ENCODE measurements around the gene ARIH2.

Gene ARIH2

GRCh38 chr3:49020330-49021212 is 101.9 kb downstream of the ARIH2 start:
- TF ChIP-seq EP300 (IDR thresholded peaks at IDR 0.05; ENCODE audit: borderline replicate concordance) (no peak), CREB1 (IDR thresholded peaks at IDR 0.05; ENCODE audit: low read depth) (no peak), CEBPB (IDR thresholded peaks at IDR 0.05) (no peak), TEAD4 (IDR thresholded peaks at IDR 0.05) (no peak), YY1 (IDR thresholded peaks at IDR 0.05; ENCODE audit: low read depth) (no peak), TCF12 (IDR thresholded peaks at IDR 0.05; ENCODE audit: low read depth) (no peak), MAX (IDR thresholded peaks at IDR 0.05) (no peak), FOXM1 (IDR thresholded peaks at IDR 0.05; ENCODE audit: borderline replicate concordance, low read depth) (no peak), ZBTB7A (IDR thresholded peaks at IDR 0.05; ENCODE audit: low read depth) (no peak; the same call in 1 of the 2 replicates), REST (IDR thresholded peaks at IDR 0.05; ENCODE audit: low read depth) (no peak), NFIC (IDR thresholded peaks at IDR 0.05) (no peak; the same call in 1 of the 2 replicates)

- no peak; the same call in 1 of the 2 replicates for TF ChIP-seq ZBTB7A (IDR thresholded peaks at IDR 0.05; ENCODE audit: low read depth)
- TF ChIP-seq NFIC (IDR thresholded peaks at IDR 0.05): peak; percentile 28; the same call in 1 of the 2 replicates
- TF ChIP-seq REST (IDR thresholded peaks at IDR 0.05; ENCODE audit: low read depth): no peak
- peak; percentile 67 for TF ChIP-seq YY1 (IDR thresholded peaks at IDR 0.05; ENCODE audit: low read depth)
- TF ChIP-seq TAF1 (IDR thresholded peaks at IDR 0.05; ENCODE audit: low read depth): peak; percentile 85; the same call in 1 of the 2 replicates
- no peak for TF ChIP-seq EP300 (IDR thresholded peaks at IDR 0.05; ENCODE audit: borderline replicate concordance)
- no peak for TF ChIP-seq CEBPB (IDR thresholded peaks at IDR 0.05)
- TF ChIP-seq TEAD4 (IDR thresholded peaks at IDR 0.05): no peak; the same call in 1 of the 2 replicates
- TF ChIP-seq CREB1 (IDR thresholded peaks at IDR 0.05; ENCODE audit: low read depth): peak; percentile 61
- no peak for TF ChIP-seq RAD21 (IDR thresholded peaks at IDR 0.05; ENCODE audit: low read depth)
- no peak; the same call in 1 of the 2 replicates for TF ChIP-seq FOXM1 (IDR thresholded peaks at IDR 0.05; ENCODE audit: borderline replicate concordance, low read depth)
- no peak for TF ChIP-seq TCF12 (IDR thresholded peaks at IDR 0.05; ENCODE audit: low read depth)
- TF ChIP-seq MAX (IDR thresholded peaks at IDR 0.05): no peak; the same call in none of the 2 replicates
- TF ChIP-seq EGR1 (IDR thresholded peaks at IDR 0.05): peak; percentile 63
- TF ChIP-seq USF1 (IDR thresholded peaks at IDR 0.05): peak; percentile 6; the same call in 1 of the 2 replicates
Observed at GRCh38 chr3:49021213-49021812, 102.7 kb downstream of the ARIH2 start.

GRCh38 chr3:49021813-49022687 is 103.4 kb downstream of the ARIH2 start, which contains the start of gene NDUFAF3:
TSS of gene NDUFAF3 (plus strand) at chr3:49022121. CDS start at chr3:49022145, 24 bp downstream.
- peak; percentile 90 for TF ChIP-seq YY1 (IDR thresholded peaks at IDR 0.05; ENCODE audit: low read depth)
- peak; percentile 82 for TF ChIP-seq TAF1 (IDR thresholded peaks at IDR 0.05; ENCODE audit: low read depth)
- TF ChIP-seq RAD21 (IDR thresholded peaks at IDR 0.05; ENCODE audit: low read depth): no peak
- peak; percentile 70 for TF ChIP-seq MAX (IDR thresholded peaks at IDR 0.05)
- TF ChIP-seq CREB1 (IDR thresholded peaks at IDR 0.05; ENCODE audit: low read depth): peak; percentile 47; the same call in 1 of the 2 replicates
- TF ChIP-seq NFIC (IDR thresholded peaks at IDR 0.05): no peak; the same call in 1 of the 2 replicates
- TF ChIP-seq EP300 (IDR thresholded peaks at IDR 0.05; ENCODE audit: borderline replicate concordance): peak; percentile 4; the same call in 1 of the 2 replicates
- TF ChIP-seq TCF12 (IDR thresholded peaks at IDR 0.05; ENCODE audit: low read depth): peak; percentile 67; the same call in 1 of the 2 replicates

GRCh38 chr3:49022688-49023171 is 104.1 kb downstream of the ARIH2 start:
- TF ChIP-seq FOXM1 (IDR thresholded peaks at IDR 0.05; ENCODE audit: borderline replicate concordance, low read depth) (no peak), TEAD4 (IDR thresholded peaks at IDR 0.05) (no peak), EGR1 (IDR thresholded peaks at IDR 0.05) (no peak), USF1 (IDR thresholded peaks at IDR 0.05) (no peak), MAX (IDR thresholded peaks at IDR 0.05) (no peak), YY1 (IDR thresholded peaks at IDR 0.05; ENCODE audit: low read depth) (no peak), CREB1 (IDR thresholded peaks at IDR 0.05; ENCODE audit: low read depth) (no peak), CEBPB (IDR thresholded peaks at IDR 0.05) (no peak), REST (IDR thresholded peaks at IDR 0.05; ENCODE audit: low read depth) (no peak), NFIC (IDR thresholded peaks at IDR 0.05) (no peak), ZBTB7A (IDR thresholded peaks at IDR 0.05; ENCODE audit: low read depth) (no peak)

Data from Ishikawa (cell line).